Hepatocyte (in vitro differentiated cells): ENCODE data around the gene DTHD1.

Experiments used
- EZH2phosphoT487 ChIP-seq: fragments of 200-600 bp; sonication (generic); IDR thresholded peaks from one replicate; pipeline ENCODE4 v1.6.1; 2018; ENCODE audit warnings: antibody characterized with exemption, mild to moderate bottlenecking, low read depth, moderate library complexity; ENCODE audit not compliant: unreplicated experiment, severe bottlenecking
- TF ChIP-seq, protein P1 (sequence below): fragments of 200-600 bp; sonication (generic); IDR thresholded peaks from 2 replicates; pipeline ENCODE4 v1.5.1; 2016; ENCODE audit warnings: antibody characterized with exemption, mild to moderate bottlenecking; ENCODE audit not compliant: poor library complexity

DNA sequence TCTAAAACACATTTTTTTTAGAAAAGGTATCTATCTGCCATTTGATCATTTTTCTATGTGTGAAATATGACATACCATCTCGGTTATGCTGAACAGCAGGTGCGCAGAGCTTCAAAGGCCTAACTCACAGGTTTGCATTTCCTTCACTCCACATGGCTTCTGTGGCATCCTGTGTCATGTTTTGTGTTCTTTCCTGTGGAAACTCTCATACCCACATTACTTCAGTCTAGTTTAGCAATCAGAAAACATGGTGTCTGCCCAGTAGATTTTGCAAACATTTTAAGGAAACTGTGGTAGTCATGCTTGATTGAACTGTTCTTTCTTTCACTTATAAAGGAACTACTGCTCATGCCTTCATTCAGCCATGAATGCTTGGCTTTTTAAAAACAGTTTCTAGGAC lies 25.8 kb upstream of the DTHD1 start:
- TF ChIP-seq, protein P1, sequence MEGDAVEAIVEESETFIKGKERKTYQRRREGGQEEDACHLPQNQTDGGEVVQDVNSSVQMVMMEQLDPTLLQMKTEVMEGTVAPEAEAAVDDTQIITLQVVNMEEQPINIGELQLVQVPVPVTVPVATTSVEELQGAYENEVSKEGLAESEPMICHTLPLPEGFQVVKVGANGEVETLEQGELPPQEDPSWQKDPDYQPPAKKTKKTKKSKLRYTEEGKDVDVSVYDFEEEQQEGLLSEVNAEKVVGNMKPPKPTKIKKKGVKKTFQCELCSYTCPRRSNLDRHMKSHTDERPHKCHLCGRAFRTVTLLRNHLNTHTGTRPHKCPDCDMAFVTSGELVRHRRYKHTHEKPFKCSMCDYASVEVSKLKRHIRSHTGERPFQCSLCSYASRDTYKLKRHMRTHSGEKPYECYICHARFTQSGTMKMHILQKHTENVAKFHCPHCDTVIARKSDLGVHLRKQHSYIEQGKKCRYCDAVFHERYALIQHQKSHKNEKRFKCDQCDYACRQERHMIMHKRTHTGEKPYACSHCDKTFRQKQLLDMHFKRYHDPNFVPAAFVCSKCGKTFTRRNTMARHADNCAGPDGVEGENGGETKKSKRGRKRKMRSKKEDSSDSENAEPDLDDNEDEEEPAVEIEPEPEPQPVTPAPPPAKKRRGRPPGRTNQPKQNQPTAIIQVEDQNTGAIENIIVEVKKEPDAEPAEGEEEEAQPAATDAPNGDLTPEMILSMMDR = no peak
- TF ChIP-seq EZH2phosphoT487 = no peak
